HepG2 (cell line): ENCODE data around the gene AQP11. TPM values are rescaled to one million over a fixed set of nuclear protein-coding genes. Genes with fewer than 3 reads are reported as not detected.
A peak's percentile ranks its signal among the peaks of the same experiment; 100 is the strongest.

ENCODE experiments used
- CAMTA2 ChIP-seq: sonication (generic); formaldehyde crosslinking; IDR thresholded peaks from 2 replicates; pipeline ENCODE4 v1.4.0; 2020; ENCODE audit warnings: mild to moderate bottlenecking, missing genetic modification reagents, borderline replicate concordance
- CBX1 ChIP-seq: IDR thresholded peaks from one replicate; pipeline ENCODE4 v1.6.1; 2016; ENCODE audit warnings: antibody characterized with exemption, low read depth
- CREB1 ChIP-seq, 2 experiments: fragments of 450-650 bp in 1 of 2; IDR thresholded peaks; 2 replicates each; pipeline ENCODE4 v1.6.1; 2016 to 2017; ENCODE audit warnings: control low read depth in 1 of 2, mild to moderate bottlenecking in 1 of 2, missing compliant biosample characterization in 1 of 2, missing genetic modification characterization in 1 of 2
- DR1 ChIP-seq: sonication (generic); formaldehyde crosslinking; IDR thresholded peaks from 2 replicates; pipeline ENCODE4 v1.8.0; 2021; ENCODE audit warnings: mild to moderate bottlenecking, missing genetic modification reagents, inconsistent platforms
- PAX8 ChIP-seq: sonication (generic); formaldehyde crosslinking; IDR thresholded peaks from 2 replicates; pipeline ENCODE4 v1.8.0; 2022; ENCODE audit warnings: mild to moderate bottlenecking, missing genetic modification reagents, borderline replicate concordance
- STAT5B ChIP-seq: sonication (generic); formaldehyde crosslinking; IDR thresholded peaks from 2 replicates; pipeline ENCODE4 v1.4.0; 2020; ENCODE audit warnings: missing genetic modification reagents
- ZNF407 ChIP-seq: sonication (generic); formaldehyde crosslinking; IDR thresholded peaks from one replicate; pipeline ENCODE4 v1.5.1; 2020; ENCODE audit warnings: mild to moderate bottlenecking, missing genetic modification reagents; ENCODE audit errors: not compliant biosample characterization
- ZNF790 ChIP-seq: sonication (generic); formaldehyde crosslinking; IDR thresholded peaks from 2 replicates; pipeline ENCODE4 v1.8.0; 2022; ENCODE audit warnings: missing genetic modification reagents, mild to moderate bottlenecking, borderline replicate concordance
- polyA plus RNA-seq, 8 experiments: library from polyadenylated mRNA; depleted of rRNA in 3 of 8; stranded (reverse) in 7 of 8; unstranded in 1 of 8; fragments of >200 nt; fragmentation: Illumina TruSeq in 4 of 8; extraction: Trizol in 4 of 8; gene quantifications; 2 replicates each; pipeline versions ENCODE4 v1.2.1 to v1.2.3, GENCODE V29; 2011 to 2016; ENCODE audit warnings: low read depth in 4 of 8, missing spikeins in 1 of 8, mixed read lengths in 1 of 8; ENCODE audit not compliant: insufficient read depth in 1 of 8
- total RNA-seq, 5 experiments: library from RNA; depleted of rRNA; stranded (reverse); fragments of >200 nt; fragmentation: Illumina TruSeq; extraction: Trizol; gene quantifications; 2 replicates each; pipeline ENCODE4 v1.2.3, GENCODE V29; 2016; ENCODE audit warnings: low read depth in 1 of 5
- TF ChIP-seq, protein P1 (sequence below): sonication (generic); formaldehyde crosslinking; IDR thresholded peaks from 2 replicates; pipeline ENCODE4 v1.8.0; 2022; ENCODE audit warnings: missing genetic modification reagents, mild to moderate bottlenecking, borderline replicate concordance
- TF ChIP-seq, protein P2 (sequence below): sonication (generic); formaldehyde crosslinking; IDR thresholded peaks from 2 replicates; pipeline ENCODE4 v1.5.1; 2020; ENCODE audit warnings: missing genetic modification reagents, mild to moderate bottlenecking, borderline replicate concordance
- TF ChIP-seq, protein P3 (sequence below): IDR thresholded peaks from 2 replicates; pipeline ENCODE4 v1.6.1; 2012; ENCODE audit warnings: low read length, improper control_type of control experiment

Gene AQP11
- total and polyA plus RNA-seq, 2 of the 13 experiments (the other 11 are each of a cell fraction or from before 2014, with no cell fraction given): 10.4 to 15.3 TPM

GRCh38 chr11:77637345-77638165, 47.8 kb downstream of the AQP11 start, which contains the start of gene CLNS1A (continued):
- no peak for TF ChIP-seq CAMTA2
- TF ChIP-seq ZNF407: no peak
- TF ChIP-seq, protein P1, sequence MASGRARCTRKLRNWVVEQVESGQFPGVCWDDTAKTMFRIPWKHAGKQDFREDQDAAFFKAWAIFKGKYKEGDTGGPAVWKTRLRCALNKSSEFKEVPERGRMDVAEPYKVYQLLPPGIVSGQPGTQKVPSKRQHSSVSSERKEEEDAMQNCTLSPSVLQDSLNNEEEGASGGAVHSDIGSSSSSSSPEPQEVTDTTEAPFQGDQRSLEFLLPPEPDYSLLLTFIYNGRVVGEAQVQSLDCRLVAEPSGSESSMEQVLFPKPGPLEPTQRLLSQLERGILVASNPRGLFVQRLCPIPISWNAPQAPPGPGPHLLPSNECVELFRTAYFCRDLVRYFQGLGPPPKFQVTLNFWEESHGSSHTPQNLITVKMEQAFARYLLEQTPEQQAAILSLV (CRISPR knock-in tag): peak; percentile 81; the same call in 1 of the 2 replicates
- TF ChIP-seq, protein P2, sequence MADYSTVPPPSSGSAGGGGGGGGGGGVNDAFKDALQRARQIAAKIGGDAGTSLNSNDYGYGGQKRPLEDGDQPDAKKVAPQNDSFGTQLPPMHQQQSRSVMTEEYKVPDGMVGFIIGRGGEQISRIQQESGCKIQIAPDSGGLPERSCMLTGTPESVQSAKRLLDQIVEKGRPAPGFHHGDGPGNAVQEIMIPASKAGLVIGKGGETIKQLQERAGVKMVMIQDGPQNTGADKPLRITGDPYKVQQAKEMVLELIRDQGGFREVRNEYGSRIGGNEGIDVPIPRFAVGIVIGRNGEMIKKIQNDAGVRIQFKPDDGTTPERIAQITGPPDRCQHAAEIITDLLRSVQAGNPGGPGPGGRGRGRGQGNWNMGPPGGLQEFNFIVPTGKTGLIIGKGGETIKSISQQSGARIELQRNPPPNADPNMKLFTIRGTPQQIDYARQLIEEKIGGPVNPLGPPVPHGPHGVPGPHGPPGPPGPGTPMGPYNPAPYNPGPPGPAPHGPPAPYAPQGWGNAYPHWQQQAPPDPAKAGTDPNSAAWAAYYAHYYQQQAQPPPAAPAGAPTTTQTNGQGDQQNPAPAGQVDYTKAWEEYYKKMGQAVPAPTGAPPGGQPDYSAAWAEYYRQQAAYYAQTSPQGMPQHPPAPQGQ (CRISPR knock-in tag): 0 out of 2 replicates have a peak, but pooled peaks have one; percentile 69
- TF ChIP-seq, protein P3, sequence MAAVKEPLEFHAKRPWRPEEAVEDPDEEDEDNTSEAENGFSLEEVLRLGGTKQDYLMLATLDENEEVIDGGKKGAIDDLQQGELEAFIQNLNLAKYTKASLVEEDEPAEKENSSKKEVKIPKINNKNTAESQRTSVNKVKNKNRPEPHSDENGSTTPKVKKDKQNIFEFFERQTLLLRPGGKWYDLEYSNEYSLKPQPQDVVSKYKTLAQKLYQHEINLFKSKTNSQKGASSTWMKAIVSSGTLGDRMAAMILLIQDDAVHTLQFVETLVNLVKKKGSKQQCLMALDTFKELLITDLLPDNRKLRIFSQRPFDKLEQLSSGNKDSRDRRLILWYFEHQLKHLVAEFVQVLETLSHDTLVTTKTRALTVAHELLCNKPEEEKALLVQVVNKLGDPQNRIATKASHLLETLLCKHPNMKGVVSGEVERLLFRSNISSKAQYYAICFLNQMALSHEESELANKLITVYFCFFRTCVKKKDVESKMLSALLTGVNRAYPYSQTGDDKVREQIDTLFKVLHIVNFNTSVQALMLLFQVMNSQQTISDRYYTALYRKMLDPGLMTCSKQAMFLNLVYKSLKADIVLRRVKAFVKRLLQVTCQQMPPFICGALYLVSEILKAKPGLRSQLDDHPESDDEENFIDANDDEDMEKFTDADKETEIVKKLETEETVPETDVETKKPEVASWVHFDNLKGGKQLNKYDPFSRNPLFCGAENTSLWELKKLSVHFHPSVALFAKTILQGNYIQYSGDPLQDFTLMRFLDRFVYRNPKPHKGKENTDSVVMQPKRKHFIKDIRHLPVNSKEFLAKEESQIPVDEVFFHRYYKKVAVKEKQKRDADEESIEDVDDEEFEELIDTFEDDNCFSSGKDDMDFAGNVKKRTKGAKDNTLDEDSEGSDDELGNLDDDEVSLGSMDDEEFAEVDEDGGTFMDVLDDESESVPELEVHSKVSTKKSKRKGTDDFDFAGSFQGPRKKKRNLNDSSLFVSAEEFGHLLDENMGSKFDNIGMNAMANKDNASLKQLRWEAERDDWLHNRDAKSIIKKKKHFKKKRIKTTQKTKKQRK: no peak
- TF ChIP-seq STAT5B (CRISPR knock-in tag): 0 out of 2 replicates have a peak, but pooled peaks have one; percentile 59
- TF ChIP-seq DR1: peak; percentile 68; the same call in 1 of the 2 replicates
- peak; percentile 88 for TF ChIP-seq CBX1
- TF ChIP-seq CREB1 (IDR thresholded peaks at IDR 0.05): no peak
- no peak; the same call in 1 of the 2 replicates for TF ChIP-seq CREB1 (CRISPR knock-in tag; IDR thresholded peaks at IDR 0.05)
- TF ChIP-seq PAX8 (CRISPR knock-in tag): peak; percentile 92; the same call in 1 of the 2 replicates
- TF ChIP-seq ZNF790 (CRISPR knock-in tag): no peak
